A673 (cell line): ENCODE measurements around the gene ATP7A. TPM values are rescaled to one million over a fixed set of nuclear protein-coding genes. Genes with fewer than 3 reads are reported as not detected.

Experiments used
- BruUV-seq: library from RNA; stranded (reverse); fragments of 400-500 nt; replicated peaks from 2 replicates; lab custom pipeline; 2021; lab: Mats Ljungman, UMichigan
- CTCF ChIA-PET: fragments of 300-600 bp; sonication (Branson Sonifier 250); formaldehyde crosslinking; loops from one replicate; lab custom pipeline; 2022; ENCODE audit warnings: antibody characterized with exemption; lab: Charles Lee
- POLR2A ChIA-PET: fragments of 300-600 bp; sonication (Branson Sonifier 250); formaldehyde crosslinking; loops from one replicate; lab custom pipeline; 2022; ENCODE audit warnings: antibody characterized with exemption; ENCODE audit not compliant: low non-redundant PET; lab: Charles Lee
- DNase-seq: peaks from one replicate; pipeline ENCODE4 v3.0.0-alpha.2; 2015; ENCODE audit warnings: low spot score
- H3K27ac ChIP-seq: fragments of 200-600 bp; sonication (generic); 2 replicates; pipeline ENCODE4 v1.5.1; 2016; ENCODE audit warnings: mixed run types, low read depth, mild to moderate bottlenecking, mixed read lengths, antibody characterized with exemption, low read length; ENCODE audit not compliant: poor library complexity, severe bottlenecking
- H3K27me3 ChIP-seq: fragments of 200-600 bp; sonication (generic); replicated peaks from 2 replicates; pipeline ENCODE4 v1.6.1; 2017; ENCODE audit warnings: mixed run types, low read depth, mild to moderate bottlenecking, mixed read lengths, antibody characterized with exemption, low read length; ENCODE audit not compliant: insufficient read depth, poor library complexity
- H3K36me3 ChIP-seq: fragments of 200-600 bp; sonication (generic); 2 replicates; pipeline ENCODE4 v1.6.1; 2016; ENCODE audit warnings: mixed run types, mild to moderate bottlenecking, mixed read lengths, antibody characterized with exemption, low read length; ENCODE audit not compliant: insufficient read depth, poor library complexity, severe bottlenecking
- H3K4me1 ChIP-seq: fragments of 200-600 bp; sonication (generic); 2 replicates; pipeline ENCODE4 v1.6.1; 2017; ENCODE audit warnings: mixed run types, mild to moderate bottlenecking, mixed read lengths, antibody characterized with exemption, low read length; ENCODE audit not compliant: insufficient read depth, poor library complexity, severe bottlenecking
- H3K4me3 ChIP-seq: fragments of 200-600 bp; sonication (generic); 2 replicates; pipeline ENCODE4 v1.5.1; 2016; ENCODE audit warnings: low read depth, mixed run types, mild to moderate bottlenecking, mixed read lengths, low read length; ENCODE audit not compliant: poor library complexity, severe bottlenecking
- H3K9me3 ChIP-seq: fragments of 200-600 bp; sonication (generic); 2 replicates; pipeline ENCODE4 v1.6.1; 2016; ENCODE audit warnings: mixed run types, low read depth, mild to moderate bottlenecking, mixed read lengths, antibody characterized with exemption, low read length; ENCODE audit not compliant: poor library complexity, severe bottlenecking
- CTCF ChIP-seq: fragments of 300-800, 200-600 bp; sonication (generic); conservative IDR thresholded peaks from 2 replicates; pipeline ENCODE4 v1.5.1; 2017; ENCODE audit warnings: low read depth, mild to moderate bottlenecking, antibody characterized with exemption, low read length, moderate library complexity, mixed read lengths
- EZH2 ChIP-seq: fragments of 200-600 bp; sonication (generic); IDR thresholded peaks from 2 replicates; pipeline ENCODE4 v1.6.1; 2017; ENCODE audit warnings: borderline replicate concordance, low read depth, mild to moderate bottlenecking, mixed read lengths, antibody characterized with exemption, low read length; ENCODE audit not compliant: poor library complexity, severe bottlenecking
- intact Hi-C: fragments of 100-400 bp; cut with micrococcal nuclease; formaldehyde crosslinking; loops from one replicate; pipeline ENCODE4 v1.10.0; 2022; ENCODE audit not compliant: unreplicated experiment
- total RNA-seq: library from RNA; stranded (reverse); gene quantifications from 2 replicates; pipeline ENCODE4 v1.2.3, GENCODE V29; 2021

Gene ATP7A
- total RNA-seq, 1 experiment from 2014 or later: 9.0 TPM

- H3K36me3 ChIP-seq: no peaks in the 10 kb centered on the region
- DNase-seq: no peak
- no peaks in the 10 kb centered on the region for H3K27me3 ChIP-seq
- no TSS peak for BruUV-seq
- intact Hi-C loops: no loop called here
- H3K27ac ChIP-seq: no peak overlapping the region
- no peak for TF ChIP-seq EZH2
- no peak for TF ChIP-seq CTCF
- POLR2A ChIA-PET: no interaction called here
- no peak overlapping the region for H3K4me3 ChIP-seq
- no peaks in the 10 kb centered on the region for H3K4me1 ChIP-seq
- CTCF ChIA-PET: no interaction called here
- no peaks in the 10 kb centered on the region for H3K9me3 ChIP-seq
Measured at GRCh38 chrX:77962068-77962902, 51.8 kb downstream of the ATP7A start.

GRCh38 chrX:77966361-77966760 lies 55.9 kb downstream of the ATP7A start:
- H3K27ac ChIP-seq: no peak overlapping the region
- TF ChIP-seq EZH2 (no peak), CTCF (no peak)
- H3K36me3 ChIP-seq: no peaks in the 10 kb centered on the region
- no peaks in the 10 kb centered on the region for H3K4me1 ChIP-seq
- POLR2A ChIA-PET: no interaction called here
- no peaks in the 10 kb centered on the region for H3K27me3 ChIP-seq
- H3K9me3 ChIP-seq: no peaks in the 10 kb centered on the region
- no peak overlapping the region for H3K4me3 ChIP-seq
- intact Hi-C loops: no loop called here
- DNase-seq: no peak
- no TSS peak for BruUV-seq
- CTCF ChIA-PET: no interaction called here

GRCh38 chrX:77967631-77968030 lies 57.1 kb downstream of the ATP7A start:
- Histone ChIP-seq H3K4me1 (no peaks in the 10 kb centered on the region), H3K4me3 (no peak overlapping the region), H3K9me3 (no peaks in the 10 kb centered on the region), H3K27ac (no peak overlapping the region), H3K36me3 (no peaks in the 10 kb centered on the region), H3K27me3 (no peaks in the 10 kb centered on the region)
- DNase-seq: peak; percentile 2
- POLR2A ChIA-PET: no interaction called here
- no TSS peak for BruUV-seq
- intact Hi-C loops: no loop called here
- CTCF ChIA-PET: no interaction called here
- TF ChIP-seq EZH2: no peak
- no peak for TF ChIP-seq CTCF
